ENCODE results near the gene CELA2A. TPM values are rescaled to one million over a fixed set of nuclear protein-coding genes. Genes with fewer than 3 reads are reported as not detected.
"Not testable (repeated sequence)": the region's sequence is repeated elsewhere in the genome, so short reads cannot be mapped to it uniquely, and the experiment has no call there.

Gene CELA2A
- total RNA-seq, 3 donors from 2014 or later (not counting 1 experiment from before 2014, with no cell fraction given): not detected

DNA sequence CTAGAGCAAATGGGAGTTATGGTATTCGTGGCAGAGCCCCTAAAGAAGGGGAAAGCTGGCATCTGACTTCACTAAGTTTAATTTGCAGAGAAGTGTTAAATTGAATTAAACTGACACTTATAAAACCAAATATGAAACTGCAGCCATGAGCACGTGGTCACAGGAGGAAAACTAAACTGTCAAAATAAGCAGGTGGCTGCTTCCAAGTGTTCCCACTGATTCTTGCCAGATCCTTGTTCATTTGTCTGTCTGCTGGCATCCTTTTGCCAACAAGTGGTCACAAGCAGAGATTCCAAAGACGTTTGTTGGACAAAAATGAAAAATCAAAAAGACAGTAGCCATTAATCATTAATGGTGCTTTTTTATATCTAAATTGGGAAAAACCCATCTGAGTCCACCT lies 12.8 kb downstream of the CELA2A start:
- DNase-seq: no peak
- WGBS (ENCODE audit: insufficient coverage): 53% methylated on average over 3 of the region's 3 CpGs
- no peaks in the 10 kb centered on the region for H3K4me1 Mint-ChIP-seq

DNA sequence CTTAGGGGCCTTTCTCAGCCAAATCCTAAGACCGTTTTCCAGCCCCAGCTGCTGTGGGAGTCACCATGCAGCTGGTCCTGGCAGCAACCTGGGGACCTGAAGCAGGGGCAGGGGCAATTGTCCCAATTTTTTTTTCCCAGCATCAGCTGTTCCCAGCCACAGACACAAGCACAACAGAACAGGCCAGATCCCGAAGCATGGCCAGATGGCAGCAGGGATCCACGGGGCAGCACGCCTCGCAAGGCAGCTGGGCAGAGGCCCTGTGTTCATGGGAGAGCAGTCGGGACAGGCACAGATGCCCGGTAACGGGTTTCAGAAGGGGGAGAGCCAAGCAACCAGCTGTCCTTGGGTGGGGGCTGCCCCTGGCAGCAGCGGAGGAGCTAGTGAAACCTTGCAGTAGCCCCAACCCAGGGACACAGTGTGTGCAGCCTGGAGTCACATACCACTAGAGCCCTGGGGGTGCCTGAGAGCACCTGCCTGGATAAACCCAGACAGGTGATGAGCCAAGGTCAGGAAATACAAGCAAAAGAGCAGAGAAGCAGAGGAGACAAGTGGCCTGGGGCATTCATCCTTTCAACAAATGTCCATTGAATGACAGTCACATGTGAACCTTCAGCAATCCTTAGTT lies 13.4 kb downstream of the CELA2A start:
- H3K27ac ChIP-seq (ENCODE audit: low read length); H3K4me3 ChIP-seq (ENCODE audit: low read length); H3K4me1 ChIP-seq (ENCODE audit: control insufficient read depth, insufficient read depth, low read length); H3K36me3 Mint-ChIP-seq; H3K4me1 Mint-ChIP-seq; DNase-seq; ATAC-seq; H3K4me3 Mint-ChIP-seq; H3K27me3 Mint-ChIP-seq (ENCODE audit: low read depth in 2 of 2); H3K27me3 ChIP-seq (ENCODE audit: control insufficient read depth, insufficient read depth, low read length); intact Hi-C loops (cut with micrococcal nuclease); H3K9me3 Mint-ChIP-seq; H3K36me3 ChIP-seq (ENCODE audit: control insufficient read depth, insufficient read depth, low read length); H3K27ac Mint-ChIP-seq; H3K9me3 ChIP-seq (ENCODE audit: control insufficient read depth, insufficient read depth, low read length): not testable (repeated sequence)
- WGBS (ENCODE audit: insufficient coverage): 89% methylated on average over 9 of the region's 9 CpGs

More for the DNA sequence above, 12.8 kb downstream of the CELA2A start:
- Histone ChIP-seq H3K4me1 (ENCODE audit: control insufficient read depth, insufficient read depth, low read length) (no peaks in the 10 kb centered on the region), H3K4me3 (ENCODE audit: low read length) (no peak overlapping the region), H3K27me3 (ENCODE audit: control insufficient read depth, insufficient read depth, low read length) (no peaks in the 10 kb centered on the region), H3K9me3 (ENCODE audit: control insufficient read depth, insufficient read depth, low read length) (no peaks in the 10 kb centered on the region), H3K27ac (ENCODE audit: low read length) (no peak overlapping the region), H3K36me3 (ENCODE audit: control insufficient read depth, insufficient read depth, low read length) (no peaks in the 10 kb centered on the region)
- intact Hi-C loops (cut with micrococcal nuclease): no loop called here
- no peaks in the 10 kb centered on the region for H3K9me3 Mint-ChIP-seq
- H3K36me3 Mint-ChIP-seq: no peaks in the 10 kb centered on the region
- ATAC-seq: no peak
- TF ChIP-seq CTCF (IDR thresholded peaks at IDR 0.05): no peak
- no peak overlapping the region for H3K27ac Mint-ChIP-seq
- no peaks in the 10 kb centered on the region for H3K27me3 Mint-ChIP-seq (ENCODE audit: low read depth in 2 of 2)
- H3K4me3 Mint-ChIP-seq: no peak overlapping the region

- H3K4me3 ChIP-seq (ENCODE audit: low read length); H3K27ac ChIP-seq (ENCODE audit: low read length); H3K4me3 Mint-ChIP-seq; DNase-seq; H3K27me3 Mint-ChIP-seq (ENCODE audit: low read depth in 2 of 2); H3K36me3 Mint-ChIP-seq; H3K36me3 ChIP-seq (ENCODE audit: control insufficient read depth, insufficient read depth, low read length); H3K9me3 ChIP-seq (ENCODE audit: control insufficient read depth, insufficient read depth, low read length); H3K9me3 Mint-ChIP-seq; H3K4me1 ChIP-seq (ENCODE audit: control insufficient read depth, insufficient read depth, low read length); H3K4me1 Mint-ChIP-seq; H3K27ac Mint-ChIP-seq; H3K27me3 ChIP-seq (ENCODE audit: control insufficient read depth, insufficient read depth, low read length); intact Hi-C loops (cut with micrococcal nuclease); ATAC-seq: not testable (repeated sequence)
- 88% methylated on average over 5 of the region's 5 CpGs for WGBS (ENCODE audit: insufficient coverage)
These were observed 14.5 kb downstream of the CELA2A start for GRCh38 chr1:15471067-15471466.

GRCh38 chr1:15471723-15472122 lies 15.2 kb downstream of the CELA2A start:
- H3K27me3 ChIP-seq (ENCODE audit: control insufficient read depth, insufficient read depth, low read length); H3K27ac ChIP-seq (ENCODE audit: low read length); intact Hi-C loops (cut with micrococcal nuclease); H3K4me1 ChIP-seq (ENCODE audit: control insufficient read depth, insufficient read depth, low read length); H3K27me3 Mint-ChIP-seq (ENCODE audit: low read depth in 2 of 2); H3K36me3 ChIP-seq (ENCODE audit: control insufficient read depth, insufficient read depth, low read length); H3K9me3 Mint-ChIP-seq; ATAC-seq; H3K9me3 ChIP-seq (ENCODE audit: control insufficient read depth, insufficient read depth, low read length); DNase-seq; H3K4me3 ChIP-seq (ENCODE audit: low read length); H3K4me3 Mint-ChIP-seq; H3K36me3 Mint-ChIP-seq; H3K27ac Mint-ChIP-seq; H3K4me1 Mint-ChIP-seq: not testable (repeated sequence)
- 75% methylated on average over 5 of the region's 6 CpGs for WGBS (ENCODE audit: insufficient coverage)

DNA sequence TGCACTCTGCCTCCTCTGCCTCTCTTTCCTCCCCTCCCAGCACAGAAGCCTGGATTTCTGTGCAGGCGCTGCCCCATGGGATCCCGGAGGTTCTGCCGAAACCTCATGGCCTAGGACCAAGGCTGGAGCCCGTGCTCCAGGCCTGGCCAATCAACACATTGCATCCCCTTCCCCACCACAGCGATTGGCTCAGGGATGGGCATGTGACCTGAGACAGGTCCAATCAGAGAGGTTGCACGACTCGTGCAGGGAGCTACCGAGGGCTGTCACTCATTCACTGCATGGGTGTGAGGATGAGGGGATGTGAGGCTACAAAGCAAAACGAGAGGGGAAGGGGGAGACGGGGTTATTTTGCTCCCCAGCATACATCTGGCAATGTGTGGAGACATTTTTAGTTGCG lies 16.1 kb downstream of the CELA2A start:
- no peaks in the 10 kb centered on the region for H3K36me3 ChIP-seq (ENCODE audit: control insufficient read depth, insufficient read depth, low read length)
- H3K4me1 ChIP-seq (ENCODE audit: control insufficient read depth, insufficient read depth, low read length): no peaks in the 10 kb centered on the region
- DNase-seq (no peak), ATAC-seq (no peak)
- 93% methylated on average over 11 of the region's 11 CpGs for WGBS (ENCODE audit: insufficient coverage)
- no peaks in the 10 kb centered on the region for H3K9me3 ChIP-seq (ENCODE audit: control insufficient read depth, insufficient read depth, low read length)
- no peaks in the 10 kb centered on the region for H3K27me3 ChIP-seq (ENCODE audit: control insufficient read depth, insufficient read depth, low read length)
- Mint-ChIP-seq H3K9me3 (no peaks in the 10 kb centered on the region), H3K4me3 (no peak overlapping the region), H3K4me1 (no peaks in the 10 kb centered on the region), H3K27me3 (ENCODE audit: low read depth in 2 of 2) (no peaks in the 10 kb centered on the region), H3K27ac (no peak overlapping the region), H3K36me3 (no peaks in the 10 kb centered on the region)
- TF ChIP-seq CTCF (IDR thresholded peaks at IDR 0.05): no peak
- intact Hi-C loops (cut with micrococcal nuclease): no loop called here
- H3K27ac ChIP-seq (ENCODE audit: low read length): no peak overlapping the region
- H3K4me3 ChIP-seq (ENCODE audit: low read length): no peak overlapping the region
